ENCODE data around the gene BCL6.

DNA sequence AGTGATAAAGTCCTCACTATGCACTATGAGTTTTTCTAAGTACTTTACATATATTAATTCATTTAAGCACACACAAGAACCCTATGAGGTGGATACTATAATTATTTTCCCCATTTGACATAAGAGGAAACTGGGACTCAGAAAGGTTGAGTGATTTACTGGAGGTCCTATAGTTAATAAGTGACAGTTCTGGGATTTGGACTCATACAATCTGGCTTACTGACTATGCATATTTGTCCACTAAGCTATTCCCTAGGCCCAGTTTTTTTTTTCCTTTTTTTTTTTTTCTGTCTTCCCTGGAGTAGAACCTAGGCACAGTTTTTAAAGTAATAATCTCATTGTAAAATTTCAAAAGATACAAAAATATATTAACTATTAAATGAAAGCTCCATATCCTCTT, 36.6 kb downstream of the BCL6 start:
- TF ChIP-seq, protein P1, sequence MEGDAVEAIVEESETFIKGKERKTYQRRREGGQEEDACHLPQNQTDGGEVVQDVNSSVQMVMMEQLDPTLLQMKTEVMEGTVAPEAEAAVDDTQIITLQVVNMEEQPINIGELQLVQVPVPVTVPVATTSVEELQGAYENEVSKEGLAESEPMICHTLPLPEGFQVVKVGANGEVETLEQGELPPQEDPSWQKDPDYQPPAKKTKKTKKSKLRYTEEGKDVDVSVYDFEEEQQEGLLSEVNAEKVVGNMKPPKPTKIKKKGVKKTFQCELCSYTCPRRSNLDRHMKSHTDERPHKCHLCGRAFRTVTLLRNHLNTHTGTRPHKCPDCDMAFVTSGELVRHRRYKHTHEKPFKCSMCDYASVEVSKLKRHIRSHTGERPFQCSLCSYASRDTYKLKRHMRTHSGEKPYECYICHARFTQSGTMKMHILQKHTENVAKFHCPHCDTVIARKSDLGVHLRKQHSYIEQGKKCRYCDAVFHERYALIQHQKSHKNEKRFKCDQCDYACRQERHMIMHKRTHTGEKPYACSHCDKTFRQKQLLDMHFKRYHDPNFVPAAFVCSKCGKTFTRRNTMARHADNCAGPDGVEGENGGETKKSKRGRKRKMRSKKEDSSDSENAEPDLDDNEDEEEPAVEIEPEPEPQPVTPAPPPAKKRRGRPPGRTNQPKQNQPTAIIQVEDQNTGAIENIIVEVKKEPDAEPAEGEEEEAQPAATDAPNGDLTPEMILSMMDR (IDR thresholded peaks at IDR 0.05): no peak
- TF ChIP-seq POLR2AphosphoS5 (IDR thresholded peaks at IDR 0.05) (no peak), POLR2A (IDR thresholded peaks at IDR 0.05) (no peak), EP300 (IDR thresholded peaks at IDR 0.05) (no peak)
